Activated CD8-positive, alpha-beta memory T cell treated with anti-CD3 and anti-CD28 coated beads for 48 hours (primary cell): ENCODE measurements around the gene DNMT1.

ENCODE experiments used
- DNase-seq, 3 experiments: peaks; one replicate each; pipeline ENCODE4 v3.0.0-alpha.2; 2020; ENCODE audit warnings: low read depth in 2 of 3, low spot score in 2 of 3

DNMT1 gene

GRCh38 chr19:10100163-10100785 lies 94.5 kb downstream of the DNMT1 start:
- no peak for DNase-seq

- no peak for DNase-seq
These were observed 98.2 kb downstream of the DNMT1 start for GRCh38 chr19:10096615-10096963.

DNA sequence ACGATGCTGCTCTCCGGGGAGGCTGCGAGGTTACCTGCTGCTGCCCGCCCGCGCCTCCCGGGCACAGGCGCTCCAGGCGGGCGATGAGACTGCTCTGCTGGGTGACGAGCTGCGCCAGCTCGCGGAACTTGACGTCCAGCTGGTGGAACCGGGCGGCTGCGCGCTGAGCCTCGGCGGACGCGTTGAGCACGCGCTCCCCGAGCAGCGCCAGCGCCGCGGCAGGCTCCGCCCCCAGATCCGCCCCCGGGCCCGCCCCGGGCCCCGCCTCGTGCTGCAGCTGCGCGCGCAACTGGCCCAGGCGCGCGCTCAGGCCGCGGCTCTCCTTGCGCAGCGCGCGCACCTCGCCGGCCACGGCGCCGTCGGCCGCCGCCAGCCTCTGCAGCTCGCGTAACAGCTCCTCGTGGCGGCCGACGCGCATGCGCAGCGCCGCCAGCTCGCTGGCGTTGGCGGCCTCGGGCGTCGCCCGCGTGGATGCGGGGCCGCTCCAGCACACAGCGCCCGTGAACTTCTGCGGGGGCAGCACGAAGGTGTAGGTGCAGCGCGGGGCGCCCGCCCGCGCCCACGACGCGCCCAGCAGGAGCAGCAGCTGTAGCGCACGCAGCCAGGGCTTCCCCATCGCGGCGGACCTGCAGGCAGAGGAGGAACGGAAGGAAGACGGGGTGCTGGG lies 98.7 kb downstream of the DNMT1 start:
- DNase-seq: peak in 1 of 3 experiments; percentile 90

- DNase-seq: no peak
These were observed 99.2 kb downstream of the DNMT1 start for GRCh38 chr19:10095622-10095947.

DNA sequence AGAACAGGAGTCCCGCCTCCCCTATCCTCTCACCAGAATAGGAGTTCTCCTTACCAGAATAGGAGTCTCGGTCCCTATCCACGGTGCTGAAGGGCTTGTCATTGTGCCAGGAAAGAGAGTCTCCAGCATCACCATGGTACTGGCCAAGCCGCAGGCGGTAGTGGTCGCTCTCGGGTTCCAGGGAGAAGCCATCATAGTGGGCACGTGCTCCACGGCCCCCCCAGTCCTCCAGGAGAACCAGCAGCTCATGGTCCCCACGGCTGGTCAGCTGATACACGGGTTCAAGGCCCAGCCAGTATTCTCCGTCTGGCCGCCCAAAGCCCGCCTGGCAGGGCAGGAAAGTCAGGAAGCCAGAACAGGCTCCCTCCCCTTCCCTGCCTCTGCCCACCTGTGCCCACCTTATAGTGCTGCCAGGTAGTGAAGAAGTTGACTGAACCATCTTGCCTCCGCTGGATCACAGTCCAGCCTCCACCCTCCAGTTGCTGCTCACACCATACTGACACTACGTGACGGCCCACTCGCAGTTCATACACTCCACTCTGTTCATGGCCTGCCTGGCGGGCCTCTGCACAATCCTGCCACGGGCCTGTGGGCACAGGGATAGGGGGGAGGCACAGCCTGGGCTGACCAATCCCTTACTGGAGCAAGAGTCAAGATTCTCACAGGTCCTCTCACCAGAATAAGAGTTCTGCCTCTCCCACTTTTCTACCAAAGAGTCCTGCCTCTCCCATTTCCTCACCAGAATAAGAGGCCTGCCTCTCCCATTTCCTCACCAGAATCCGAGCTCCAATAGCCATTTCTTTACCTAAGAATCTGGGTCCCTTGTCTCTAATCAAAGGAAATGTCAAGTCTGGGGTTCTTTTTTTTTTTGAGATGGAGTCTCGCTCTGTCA lies 101.2 kb downstream of the DNMT1 start:
- no peak for DNase-seq

- no peak for DNase-seq
These were observed 102.0 kb downstream of the DNMT1 start for GRCh38 chr19:10092648-10093294.

- no peak for DNase-seq
These were observed 102.7 kb downstream of the DNMT1 start for GRCh38 chr19:10091895-10092641.

GRCh38 chr19:10091370-10091687 lies 103.4 kb downstream of the DNMT1 start:
- no peak for DNase-seq

- no peak for DNase-seq
These were observed 104.9 kb downstream of the DNMT1 start for GRCh38 chr19:10089801-10090375.

GRCh38 chr19:10088949-10089554 lies 105.7 kb downstream of the DNMT1 start:
- no peak for DNase-seq

DNA sequence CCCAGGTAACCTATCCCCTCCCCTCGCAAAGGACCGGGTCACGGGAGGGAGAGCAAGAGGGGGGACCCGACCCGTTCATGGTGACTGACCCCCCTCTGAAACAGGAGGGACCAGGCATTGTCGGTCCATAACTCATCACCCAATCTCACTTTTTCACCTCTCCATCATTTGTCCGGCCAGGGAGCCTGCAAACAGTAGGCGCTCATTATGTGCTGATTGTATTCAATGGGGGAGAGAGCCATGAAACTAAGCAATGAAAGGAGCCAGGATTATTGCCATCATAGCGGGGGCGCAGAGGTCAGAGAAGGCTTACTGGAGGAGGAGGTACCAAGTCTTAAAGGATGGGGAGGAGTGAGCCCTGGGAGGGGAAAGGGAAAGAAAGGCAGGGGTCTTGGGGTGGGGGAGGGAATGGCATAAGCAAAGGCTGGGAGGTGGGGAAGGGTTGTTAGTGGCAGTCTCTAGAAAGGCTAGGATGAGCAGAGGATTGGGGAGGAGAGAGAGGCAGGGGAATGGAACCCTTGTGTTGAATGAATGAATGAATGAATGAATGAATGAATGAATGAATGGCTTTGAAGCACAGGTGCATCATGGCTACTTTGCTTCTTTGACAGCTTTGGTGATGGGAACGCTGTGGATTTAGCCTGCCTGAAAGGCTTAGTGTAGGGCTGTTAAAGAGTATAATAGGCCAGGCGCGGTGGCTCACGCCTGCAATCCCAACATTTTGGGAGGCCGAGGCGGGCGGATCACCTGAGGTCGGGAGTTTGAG lies 107.3 kb downstream of the DNMT1 start:
- DNase-seq: no peak

- DNase-seq: no peak
These were observed 108.1 kb downstream of the DNMT1 start for GRCh38 chr19:10086591-10087192.

- DNase-seq: peak; percentile 54 to 66 (median 61)
These were observed 108.8 kb downstream of the DNMT1 start, which contains the start of gene SHFL for GRCh38 chr19:10085641-10086590. TSS of gene SHFL (plus strand) at chr19:10086317. CDS start at chr19:10086428, 111 bp downstream.

GRCh38 chr19:10084803-10085202 lies 110.0 kb downstream of the DNMT1 start:
- no peak for DNase-seq

DNA sequence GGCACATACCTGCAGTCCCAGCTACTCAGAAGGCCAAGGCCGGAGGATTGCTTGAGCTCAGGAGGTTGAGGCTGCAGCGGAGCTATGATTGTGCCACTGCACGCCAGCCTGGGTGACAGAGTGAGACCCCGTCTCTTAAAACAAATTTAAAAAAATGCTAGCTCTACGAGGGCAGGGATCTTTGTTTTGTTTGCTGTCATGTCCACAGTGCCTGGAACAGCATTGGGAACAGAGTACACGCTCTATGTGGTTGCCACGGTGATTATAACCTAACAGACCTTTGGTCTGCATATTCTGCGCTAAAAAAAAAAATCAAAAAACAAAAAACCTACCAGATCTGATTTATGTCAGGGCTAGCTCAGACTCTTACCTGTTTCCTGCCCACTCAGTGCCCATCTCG lies 110.8 kb downstream of the DNMT1 start:
- no peak for DNase-seq
